VCaP (cell line): Measurements from ENCODE around the gene RIT2.

Experiments used
- H3K27ac ChIP-seq: fragments of 450-650 bp; 2 replicates; pipeline ENCODE4 v1.5.1; 2017
- TF ChIP-seq, protein P1 (sequence below): fragments of 450-650 bp; conservative IDR thresholded peaks from 2 replicates; pipeline ENCODE4 v1.5.1; 2017; ENCODE audit warnings: mild to moderate bottlenecking, moderate library complexity

RIT2 gene

DNA sequence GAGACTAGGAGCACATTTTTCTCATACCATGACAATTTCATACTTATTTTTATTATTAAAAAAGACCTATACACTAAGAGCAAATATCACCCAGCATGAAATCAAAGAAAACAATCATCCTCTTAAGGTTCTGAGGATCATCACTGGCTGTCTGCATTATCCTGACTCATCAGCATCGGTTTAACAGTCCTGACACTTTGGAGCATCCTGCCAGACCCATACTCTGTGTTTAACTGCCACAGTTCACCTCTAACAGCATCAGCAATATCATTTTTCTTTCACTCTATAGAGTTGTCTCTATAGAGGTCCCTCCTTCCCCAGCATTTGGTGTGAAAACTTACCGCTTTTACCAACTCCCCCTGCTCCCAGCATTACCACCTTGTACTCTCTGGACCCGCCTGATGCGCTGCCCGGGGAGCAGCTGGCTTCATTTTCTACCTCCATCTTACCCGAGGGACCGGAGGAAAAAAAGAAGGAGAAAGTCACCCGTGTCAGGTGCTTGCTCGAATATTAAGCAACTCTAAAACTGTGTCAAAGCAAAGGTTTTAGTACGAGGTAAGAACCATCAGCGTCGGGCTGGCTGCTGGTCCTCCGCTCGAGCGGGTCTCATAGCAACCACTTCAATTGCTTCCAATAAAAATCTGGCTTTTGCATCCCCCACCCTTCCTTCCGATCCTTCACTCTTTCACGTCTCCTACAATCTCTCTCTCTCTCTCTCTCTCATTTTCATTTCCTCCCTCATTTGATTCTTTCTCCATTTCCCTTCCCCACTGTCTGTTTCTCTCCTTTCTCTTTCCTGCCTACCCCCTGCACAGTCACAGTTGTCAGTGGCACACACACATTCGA is at the start of gene RIT2:
RIT2 (minus strand) TSS at position 610 of the 846 bp plus-strand sequence.
- H3K27ac ChIP-seq: no peak within 1 kb of the TSS
- TF ChIP-seq, protein P1, sequence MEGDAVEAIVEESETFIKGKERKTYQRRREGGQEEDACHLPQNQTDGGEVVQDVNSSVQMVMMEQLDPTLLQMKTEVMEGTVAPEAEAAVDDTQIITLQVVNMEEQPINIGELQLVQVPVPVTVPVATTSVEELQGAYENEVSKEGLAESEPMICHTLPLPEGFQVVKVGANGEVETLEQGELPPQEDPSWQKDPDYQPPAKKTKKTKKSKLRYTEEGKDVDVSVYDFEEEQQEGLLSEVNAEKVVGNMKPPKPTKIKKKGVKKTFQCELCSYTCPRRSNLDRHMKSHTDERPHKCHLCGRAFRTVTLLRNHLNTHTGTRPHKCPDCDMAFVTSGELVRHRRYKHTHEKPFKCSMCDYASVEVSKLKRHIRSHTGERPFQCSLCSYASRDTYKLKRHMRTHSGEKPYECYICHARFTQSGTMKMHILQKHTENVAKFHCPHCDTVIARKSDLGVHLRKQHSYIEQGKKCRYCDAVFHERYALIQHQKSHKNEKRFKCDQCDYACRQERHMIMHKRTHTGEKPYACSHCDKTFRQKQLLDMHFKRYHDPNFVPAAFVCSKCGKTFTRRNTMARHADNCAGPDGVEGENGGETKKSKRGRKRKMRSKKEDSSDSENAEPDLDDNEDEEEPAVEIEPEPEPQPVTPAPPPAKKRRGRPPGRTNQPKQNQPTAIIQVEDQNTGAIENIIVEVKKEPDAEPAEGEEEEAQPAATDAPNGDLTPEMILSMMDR: no peak

- TF ChIP-seq, protein P1: no peak
- H3K27ac ChIP-seq: no peak overlapping the region
These were observed 46.0 kb upstream of the RIT2 start for GRCh38 chr18:43161528-43161927.

- H3K27ac ChIP-seq: no peak overlapping the region
- TF ChIP-seq, protein P1: no peak
These were observed 45.0 kb upstream of the RIT2 start for GRCh38 chr18:43160509-43160908.

DNA sequence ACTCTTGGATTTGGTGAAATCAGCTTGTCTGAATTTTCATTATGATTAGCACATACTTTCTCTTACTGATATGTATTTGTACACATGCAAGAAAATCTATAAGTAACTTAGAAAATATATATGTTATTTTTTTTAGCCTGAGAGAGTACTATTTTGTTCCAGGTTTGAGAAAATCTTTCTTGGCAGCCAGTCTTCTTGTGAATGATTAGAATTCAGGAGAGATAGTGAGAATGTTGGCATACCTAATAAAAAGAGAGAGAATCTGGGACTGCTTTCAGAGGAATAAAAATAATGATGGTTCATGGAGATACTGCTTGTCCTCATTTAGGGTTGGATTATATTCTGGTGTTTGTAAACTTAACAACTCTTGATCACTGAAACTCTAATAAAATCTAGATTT is 44.4 kb upstream of the RIT2 start:
- H3K27ac ChIP-seq: no peak overlapping the region
- TF ChIP-seq, protein P1: no peak

GRCh38 chr18:43159086-43159770 is 43.7 kb upstream of the RIT2 start:
- TF ChIP-seq, protein P1: no peak
- H3K27ac ChIP-seq: no peak overlapping the region

- TF ChIP-seq, protein P1: no peak
- no peak overlapping the region for H3K27ac ChIP-seq
These were observed 42.9 kb upstream of the RIT2 start for GRCh38 chr18:43158381-43158780.

- TF ChIP-seq, protein P1: no peak
These were observed 40.4 kb upstream of the RIT2 start for GRCh38 chr18:43155842-43156241.

More at GRCh38 chr18:43155842-43156241, 40.4 kb upstream of the RIT2 start:
- no peak overlapping the region for H3K27ac ChIP-seq
